DMS 273 treated with DMSO at 0.1 percent for 48 hours (cell line): ENCODE measurements around the gene SELENOI.
A peak's percentile ranks its signal among the peaks of the same experiment; 100 is the strongest.
"Not testable (repeated sequence)": the region's sequence is repeated elsewhere in the genome, so short reads cannot be mapped to it uniquely, and the experiment has no call there.

ENCODE experiments used
- DNase-seq: peaks from one replicate; lab custom pipeline; 2025; lab: John Stamatoyannopoulos, UW

SELENOI gene

DNA sequence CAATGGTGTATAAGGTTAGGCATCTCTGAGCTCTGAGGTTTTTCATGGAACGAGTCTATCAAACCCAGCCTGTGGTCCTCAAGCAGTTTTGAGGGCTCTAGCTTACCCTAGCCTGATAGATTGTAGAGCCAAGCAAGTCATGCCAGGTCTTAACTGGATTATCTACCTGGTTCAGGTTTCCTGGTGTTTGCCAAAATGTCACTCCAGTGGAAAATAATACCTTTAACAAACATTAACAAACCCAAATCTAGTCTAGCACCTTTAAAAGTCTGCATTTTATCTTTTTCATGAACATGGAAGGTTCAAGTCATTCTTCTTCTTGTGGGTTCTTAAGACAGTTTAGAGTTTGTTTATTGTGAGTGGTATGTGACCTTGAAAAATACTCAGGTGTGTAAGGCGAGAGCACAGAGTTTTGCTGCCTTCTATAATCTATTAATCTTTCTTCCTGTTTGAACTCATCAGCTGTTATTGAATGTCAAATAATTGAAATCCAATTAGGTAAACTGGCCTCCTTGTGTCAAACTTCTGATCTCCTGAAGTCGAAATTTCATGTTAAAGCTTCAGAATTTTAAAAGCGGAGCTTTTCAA lies 14.0 kb downstream of the SELENOI start:
- no peak for DNase-seq

DNA sequence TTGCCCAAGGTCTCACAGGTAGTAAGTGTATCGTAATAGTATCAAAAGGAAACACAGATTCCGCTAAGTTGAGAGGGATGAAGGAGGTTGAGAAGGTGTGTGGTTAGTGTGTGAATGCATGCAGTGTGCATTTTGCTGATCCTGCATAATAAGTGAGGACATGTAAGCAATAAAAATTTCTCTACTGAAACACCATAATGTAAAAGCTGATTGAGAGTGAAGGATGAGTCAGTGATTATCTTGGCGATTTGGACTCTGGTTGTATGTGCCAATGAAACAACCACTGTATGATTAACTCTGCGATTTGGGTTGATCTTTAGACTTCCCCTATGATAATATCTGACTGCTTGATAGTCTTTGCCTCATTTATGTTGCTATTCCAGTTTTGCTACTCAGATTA lies 17.4 kb downstream of the SELENOI start:
- no peak for DNase-seq

- DNase-seq: no peak
These were observed 18.0 kb downstream of the SELENOI start for GRCh38 chr2:26363958-26364357.

- no peak for DNase-seq
These were observed 18.7 kb downstream of the SELENOI start for GRCh38 chr2:26364669-26365068.

DNA sequence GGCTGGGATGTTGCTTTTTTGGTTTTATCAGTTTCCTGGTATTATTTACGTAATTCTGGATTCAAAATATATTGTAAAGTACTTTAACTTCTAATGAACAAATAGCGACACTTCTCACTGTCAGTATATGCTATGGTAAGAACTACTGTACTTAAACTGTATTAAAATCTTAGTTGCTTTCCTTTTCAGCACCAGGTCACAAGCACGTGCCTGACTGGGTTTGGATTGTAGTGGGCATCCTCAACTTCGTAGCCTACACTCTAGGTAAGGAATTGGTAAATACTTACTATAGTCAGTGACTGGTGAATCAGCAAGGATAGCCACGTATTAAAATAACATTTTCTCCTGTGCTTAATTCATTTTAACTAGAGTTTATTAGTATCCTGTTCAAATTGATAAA lies 21.0 kb downstream of the SELENOI start:
- DNase-seq: no peak

DNA sequence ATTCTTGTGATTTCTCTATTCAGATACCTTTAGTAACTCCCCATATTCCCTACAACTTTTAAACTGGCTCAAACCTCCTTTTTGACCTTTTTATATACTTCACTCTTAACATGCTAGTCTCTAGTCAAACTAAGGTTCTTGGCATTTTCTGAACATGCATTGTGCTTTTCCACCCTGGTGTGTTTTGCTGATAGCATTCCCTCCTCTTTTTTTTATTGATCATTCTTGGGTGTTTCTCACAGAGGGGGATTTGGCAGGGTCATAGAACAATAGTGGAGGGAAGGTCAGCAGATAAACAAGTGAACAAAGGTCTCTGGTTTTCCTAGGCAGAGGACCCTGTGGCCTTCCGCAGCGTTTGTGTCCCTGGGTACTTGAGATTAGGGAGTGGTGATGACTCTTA lies 23.7 kb downstream of the SELENOI start:
- DNase-seq: not testable (repeated sequence)

GRCh38 chr2:26370909-26371308 lies 25.0 kb downstream of the SELENOI start:
- not testable (repeated sequence) for DNase-seq

- DNase-seq: no peak
These were observed 30.9 kb downstream of the SELENOI start for GRCh38 chr2:26376799-26377198.

- no peak for DNase-seq
These were observed 34.3 kb downstream of the SELENOI start for GRCh38 chr2:26380281-26380680.

- no peak for DNase-seq
These were observed 36.6 kb downstream of the SELENOI start for GRCh38 chr2:26382564-26382963.

- no peak for DNase-seq
These were observed 38.2 kb downstream of the SELENOI start for GRCh38 chr2:26384183-26384582.

DNA sequence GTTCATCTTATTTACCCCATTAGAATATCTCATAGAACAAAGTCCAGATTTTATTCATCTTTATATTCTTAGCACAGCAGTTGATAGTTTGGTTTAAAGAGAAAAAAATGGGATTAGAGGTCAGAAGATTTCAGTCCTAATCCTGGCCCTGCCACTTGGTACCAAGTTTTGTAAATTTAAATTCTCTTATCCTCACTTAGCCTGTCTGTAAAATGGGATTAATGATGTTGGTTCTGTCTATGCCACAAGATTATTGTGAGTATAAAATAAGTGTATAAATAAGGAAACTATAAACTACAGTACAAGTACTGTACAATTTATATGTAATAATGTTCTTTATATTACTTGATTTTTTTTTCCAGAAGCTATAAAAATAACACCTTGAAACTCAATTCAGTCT lies 38.7 kb downstream of the SELENOI start:
- no peak for DNase-seq

- no peak for DNase-seq
These were observed 41.2 kb downstream of the SELENOI start for GRCh38 chr2:26387189-26387588.

- DNase-seq: no peak
These were observed 48.8 kb downstream of the SELENOI start for GRCh38 chr2:26394694-26395093.

DNA sequence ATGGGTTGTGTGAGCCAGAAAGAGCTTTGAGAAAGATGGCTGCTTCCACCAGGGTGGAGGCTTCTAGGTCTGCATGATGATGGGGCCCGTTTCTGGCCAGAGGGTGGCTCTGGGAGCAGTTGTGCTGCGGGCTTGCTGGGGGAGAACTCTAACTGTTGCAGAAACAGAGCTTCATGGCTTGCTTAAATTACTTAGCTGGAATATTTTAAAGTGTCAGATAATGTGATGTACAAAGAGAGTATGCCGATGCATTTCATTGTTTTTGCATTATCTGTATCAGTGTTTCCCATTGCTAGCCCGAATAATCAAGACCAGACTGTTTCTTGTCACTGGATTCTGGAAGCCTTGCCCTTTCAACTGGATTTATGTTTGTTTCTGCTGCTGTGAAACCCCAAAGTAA lies 49.5 kb downstream of the SELENOI start:
- DNase-seq: no peak

DNA sequence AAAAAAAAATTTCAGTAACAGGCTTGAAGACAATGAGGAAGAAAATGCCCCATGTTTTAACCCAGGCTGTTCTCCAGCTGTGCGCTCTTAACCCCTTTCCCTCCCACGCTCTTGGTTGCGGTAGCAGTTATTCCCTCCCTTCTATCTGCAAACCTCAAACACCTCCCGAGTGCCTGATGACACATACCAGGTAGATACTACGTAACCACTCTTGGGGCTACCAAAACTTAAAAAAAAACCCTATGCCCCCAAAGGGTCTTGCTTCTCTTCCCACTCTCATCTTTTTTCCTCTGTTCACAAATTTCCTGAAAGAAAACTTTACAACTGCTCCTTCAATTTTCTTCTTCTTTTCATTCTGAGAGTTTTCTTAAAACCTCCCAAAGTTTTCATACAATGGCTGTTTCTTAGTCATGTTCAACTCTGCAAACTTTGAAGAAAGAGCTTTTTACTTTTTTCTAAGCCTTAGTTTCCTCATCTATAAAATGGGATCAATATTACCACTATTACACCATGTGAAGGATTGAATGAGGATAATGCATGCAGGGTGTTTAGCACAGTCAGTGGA lies 50.9 kb downstream of the SELENOI start:
- no peak for DNase-seq

DNA sequence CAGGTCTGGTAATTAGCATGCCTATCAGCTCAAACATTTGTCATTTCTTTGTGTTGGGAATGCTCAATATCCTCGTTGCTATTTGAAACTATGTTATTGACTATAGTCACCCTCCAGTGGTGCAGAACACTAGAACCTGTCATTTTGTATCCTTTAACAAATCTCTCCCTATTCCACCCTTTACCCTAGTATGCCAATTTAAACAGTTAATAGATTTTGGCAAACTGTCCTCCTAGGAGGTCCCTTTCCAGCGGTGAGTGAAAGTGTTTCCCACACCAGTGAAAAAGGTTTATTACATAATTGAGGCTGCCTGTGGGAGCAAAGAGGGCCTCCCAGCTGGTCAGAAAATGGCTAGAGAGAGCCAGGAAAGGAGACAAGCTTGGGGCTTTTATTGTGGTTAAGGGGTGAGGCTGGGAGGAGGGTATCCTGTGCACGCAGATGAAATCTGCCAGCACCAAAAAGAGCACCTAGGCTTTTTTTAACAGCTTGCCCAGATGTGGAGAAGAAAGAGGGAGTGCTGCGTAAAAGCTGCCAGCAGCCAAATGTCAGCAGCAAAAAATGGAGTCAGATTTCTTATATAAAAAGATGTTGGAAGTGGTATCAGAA lies 53.9 kb downstream of the SELENOI start:
- no peak for DNase-seq

DNA sequence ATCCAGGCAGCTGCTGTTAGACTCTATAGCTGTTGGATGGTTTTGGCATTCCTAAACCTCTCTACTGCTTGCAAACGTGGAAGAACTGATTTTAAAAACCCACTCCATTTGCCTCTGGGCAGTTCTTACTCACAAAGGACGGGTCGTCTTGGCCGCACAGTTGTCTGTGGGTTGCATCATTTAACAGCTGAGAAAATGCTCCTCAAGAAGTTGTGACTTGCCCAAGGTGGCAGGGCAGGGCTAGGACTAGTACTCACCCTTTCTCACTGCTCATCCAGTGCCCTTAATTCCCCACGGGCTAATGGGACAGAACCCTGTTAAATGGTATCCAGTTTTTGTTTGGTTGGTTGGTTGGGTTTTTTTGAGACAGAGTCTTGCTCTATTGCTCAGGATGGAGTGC lies 54.8 kb downstream of the SELENOI start:
- DNase-seq: no peak

GRCh38 chr2:26401739-26402541 lies 56.0 kb downstream of the SELENOI start, which contains the start of gene DRC1:
Gene DRC1 (plus strand): TSS chr2:26401920. CDS start chr2:26401990, 70 bp downstream.
- DNase-seq: peak; percentile 12

DNA sequence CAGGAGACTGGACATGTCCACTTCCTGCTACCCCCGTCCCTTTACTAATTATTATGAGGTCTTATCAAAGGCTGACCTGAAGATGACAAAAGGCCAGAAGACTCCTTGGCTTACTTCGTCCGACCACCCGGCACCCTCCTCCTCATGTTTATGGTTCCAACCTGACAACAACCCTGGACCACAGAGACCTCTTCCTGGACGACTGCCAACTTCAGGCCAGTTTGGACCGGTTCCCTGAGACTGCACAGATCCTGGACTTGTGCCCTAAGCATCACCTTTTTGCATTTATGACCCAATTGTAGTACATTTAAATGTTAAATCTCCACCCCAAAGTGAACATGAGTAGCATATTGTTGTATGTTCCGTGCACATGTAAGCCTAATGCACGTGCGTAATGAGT lies 61.6 kb downstream of the SELENOI start:
- no peak for DNase-seq

GRCh38 chr2:26409785-26410184 lies 63.8 kb downstream of the SELENOI start:
- DNase-seq: no peak

DNA sequence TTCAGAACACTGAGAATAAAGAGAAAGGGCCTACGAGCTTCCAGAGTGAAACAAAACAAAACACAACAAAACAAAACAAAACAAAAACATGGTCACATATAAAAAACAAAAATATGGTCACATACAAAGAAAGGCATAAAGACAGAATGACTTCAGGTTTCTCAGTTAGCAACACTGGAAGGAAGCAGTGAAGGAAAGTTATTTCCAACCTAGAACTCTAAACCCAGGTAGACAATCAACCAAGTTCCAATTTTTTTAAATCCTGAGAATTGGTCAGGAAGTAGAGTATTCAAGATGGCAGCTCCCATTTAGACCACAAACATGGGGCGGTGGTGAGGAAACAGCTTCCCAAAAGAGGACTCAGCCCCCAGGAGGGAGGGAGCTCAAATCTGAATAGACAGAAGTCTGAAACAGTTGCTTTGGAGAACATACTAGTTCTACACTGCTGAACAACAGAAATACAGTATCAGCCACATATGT lies 64.9 kb downstream of the SELENOI start:
- no peak for DNase-seq

- DNase-seq: no peak
These were observed 65.5 kb downstream of the SELENOI start for GRCh38 chr2:26411419-26411818.
